ENCODE data around the gene KLHL8. TPM values are rescaled to one million over a fixed set of nuclear protein-coding genes. Genes with fewer than 3 reads are reported as not detected.

KLHL8 gene
- 14.8 and 15.4 TPM in 2 replicates for total RNA-seq (2021)
- Bru-seq, nascent RNA = percentile 73 among the genes with signal in this experiment
- BruChase-seq, experiment 1, labeled RNA remaining after a 2-hour chase = percentile 77 among the genes with signal in this experiment
- percentile 73 among the genes with signal in this experiment for BruChase-seq, experiment 2, labeled RNA remaining after a 6-hour chase
- long read RNA-seq, full-length matches to known transcripts = 27 of 34 reads
- long read RNA-seq, partial matches to known transcripts = 1 of 34 reads
- long read RNA-seq, other reads (novel, unspliced or antisense) = 6 of 34 reads

GRCh38 chr4:87220094-87220822, at the start of gene KLHL8:
KLHL8 (minus strand) TSS chr4:87220618; CDS start chr4:87195539, 25,079 bp downstream.
- Histone ChIP-seq H3K9me3 (ENCODE audit: low read depth, low read length, poor library complexity, severe bottlenecking) (no peaks in the 10 kb centered on the region), H3K27ac (ENCODE audit: low read depth, low read length, poor library complexity, severe bottlenecking) (peak within 1 kb of the TSS; percentile 92), H3K4me1 (ENCODE audit: insufficient read depth, low read length, poor library complexity, severe bottlenecking) (no peaks in the 10 kb centered on the region), H3K27me3 (replicated peaks; ENCODE audit: insufficient read depth, low read depth, low read length, poor library complexity) (no peaks in the 10 kb centered on the region), H3K36me3 (ENCODE audit: insufficient read depth, low read length, poor library complexity, severe bottlenecking) (no peaks in the 10 kb centered on the region), H3K4me3 (ENCODE audit: low read depth, low read length, poor library complexity, severe bottlenecking) (peak within 1 kb of the TSS; percentile 90)
- intact Hi-C loops (cut with micrococcal nuclease; ENCODE audit: unreplicated experiment) = loop anchor here (5.0 kb wide), 1 partner anchor 68 kb away; no protein-coding TSS in a partner anchor
- DNase-seq (ENCODE audit: low spot score) = peak; percentile 84
- POLR2A ChIA-PET (ENCODE audit: low non-redundant PET) = no interaction called here
- BruUV-seq (replicated peaks) = no TSS peak
- CTCF ChIA-PET = no interaction called here
- TF ChIP-seq EZH2 (IDR thresholded peaks at IDR 0.05; ENCODE audit: borderline replicate concordance, low read depth, low read length, poor library complexity, severe bottlenecking) (no peak), CTCF (conservative IDR thresholded peaks at IDR 0.05; ENCODE audit: low read depth, low read length) (no peak)

DNA sequence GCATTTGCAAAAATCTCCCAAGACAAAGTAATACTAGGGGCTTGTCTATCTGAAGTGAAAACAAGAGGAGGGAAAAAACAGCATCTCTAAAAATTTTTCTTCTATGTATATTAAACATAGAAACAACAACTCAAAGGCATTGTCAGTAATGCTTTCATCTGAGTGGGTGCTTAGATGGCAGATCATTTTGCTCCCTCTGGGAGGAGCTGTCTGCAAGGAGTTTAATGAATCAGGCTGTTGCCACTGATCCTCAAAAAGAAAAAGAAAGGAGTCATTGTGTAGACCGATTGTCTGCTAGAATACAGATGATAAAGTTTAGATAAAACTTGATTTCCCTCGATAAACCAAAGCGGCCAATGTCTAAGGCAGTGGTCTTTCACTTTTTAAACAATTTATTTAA, 49.7 kb upstream of the KLHL8 start:
- no TSS peak for BruUV-seq (replicated peaks)
- ChIA-PET POLR2A (ENCODE audit: low non-redundant PET) (no interaction called here), CTCF (no interaction called here)
- peak; percentile 51 for DNase-seq (ENCODE audit: low spot score)
- intact Hi-C loops (cut with micrococcal nuclease; ENCODE audit: unreplicated experiment) = loop anchor here (2.0 to 10.0 kb wide), 2 partner anchors 195 to 575 kb away; no protein-coding TSS in a partner anchor
- no peaks in the 10 kb centered on the region for H3K36me3 ChIP-seq (ENCODE audit: insufficient read depth, low read length, poor library complexity, severe bottlenecking)
- H3K27ac ChIP-seq (ENCODE audit: low read depth, low read length, poor library complexity, severe bottlenecking) = no peak overlapping the region
- peak; percentile 66 for TF ChIP-seq CTCF (conservative IDR thresholded peaks at IDR 0.05; ENCODE audit: low read depth, low read length)
- no peak for TF ChIP-seq EZH2 (IDR thresholded peaks at IDR 0.05; ENCODE audit: borderline replicate concordance, low read depth, low read length, poor library complexity, severe bottlenecking)
- H3K27me3 ChIP-seq (replicated peaks; ENCODE audit: insufficient read depth, low read depth, low read length, poor library complexity) = no peaks in the 10 kb centered on the region
- H3K9me3 ChIP-seq (ENCODE audit: low read depth, low read length, poor library complexity, severe bottlenecking) = no peaks in the 10 kb centered on the region
- H3K4me1 ChIP-seq (ENCODE audit: insufficient read depth, low read length, poor library complexity, severe bottlenecking) = no peaks in the 10 kb centered on the region
- no peak overlapping the region for H3K4me3 ChIP-seq (ENCODE audit: low read depth, low read length, poor library complexity, severe bottlenecking)

GRCh38 chr4:87268411-87268810, 48.0 kb upstream of the KLHL8 start:
- intact Hi-C loops (cut with micrococcal nuclease; ENCODE audit: unreplicated experiment) = no loop called here
- ChIA-PET CTCF (no interaction called here), POLR2A (ENCODE audit: low non-redundant PET) (no interaction called here)
- H3K36me3 ChIP-seq (ENCODE audit: insufficient read depth, low read length, poor library complexity, severe bottlenecking) = no peaks in the 10 kb centered on the region
- H3K27ac ChIP-seq (ENCODE audit: low read depth, low read length, poor library complexity, severe bottlenecking) = no peak overlapping the region
- no peak for DNase-seq (ENCODE audit: low spot score)
- no TSS peak for BruUV-seq (replicated peaks)
- H3K4me3 ChIP-seq (ENCODE audit: low read depth, low read length, poor library complexity, severe bottlenecking) = no peak overlapping the region
- no peaks in the 10 kb centered on the region for H3K4me1 ChIP-seq (ENCODE audit: insufficient read depth, low read length, poor library complexity, severe bottlenecking)
- TF ChIP-seq CTCF (conservative IDR thresholded peaks at IDR 0.05; ENCODE audit: low read depth, low read length) (no peak), EZH2 (IDR thresholded peaks at IDR 0.05; ENCODE audit: borderline replicate concordance, low read depth, low read length, poor library complexity, severe bottlenecking) (no peak)
- no peaks in the 10 kb centered on the region for H3K9me3 ChIP-seq (ENCODE audit: low read depth, low read length, poor library complexity, severe bottlenecking)
- no peaks in the 10 kb centered on the region for H3K27me3 ChIP-seq (replicated peaks; ENCODE audit: insufficient read depth, low read depth, low read length, poor library complexity)
